A549 (cell line): Measurements from ENCODE around the gene HOXC10. TPM values are rescaled to one million over a fixed set of nuclear protein-coding genes. Genes with fewer than 3 reads are reported as not detected.

Experiments
- ATAC-seq, 2 experiments: fragments of 200-7000 bp in 1 of 2; fragments of >200 bp in 1 of 2; cut with Nextera tagmentation in 1 of 2; cut with Tn5 transposase in 1 of 2; 3 replicates each; pipeline versions ENCODE4 v1.8.0 to v1.9.1; 2018 to 2020; ENCODE audit warnings: mild to moderate bottlenecking in 1 of 2, moderate library complexity in 1 of 2
- CTCF ChIA-PET: fragments of 300-600 bp; sonication (Branson Sonifier 250); formaldehyde crosslinking; extraction: SDS; loops from one replicate; lab custom pipeline; 2021; ENCODE audit warnings: antibody characterized with exemption, inconsistent platforms; lab: Yijun Ruan, JAX
- POLR2A ChIA-PET: fragments of 350-600 bp; formaldehyde crosslinking; extraction: SDS; loops from one replicate; lab custom pipeline; 2021; ENCODE audit warnings: antibody characterized with exemption, inconsistent platforms; lab: Yijun Ruan, JAX
- DNase-seq, 2 experiments: peaks; one replicate each; pipeline versions ENCODE4 v3.0.0 to v3.0.0-alpha.2; 2011 to 2016; ENCODE audit warnings: low read depth in 1 of 2, low spot score in 1 of 2
- FAIRE-seq: peaks from 2 replicates; lab custom pipeline; 2011; peaks lifted over from hg19 to GRCh38; lab: Jason Lieb, UNC
- H3K27ac ChIP-seq, 2 experiments: fragments of >200 bp; sonication (Bioruptor Twin); formaldehyde crosslinking; 3 replicates each; pipeline ENCODE4 v1.5.1; 2016 to 2017
- H3K4me1 ChIP-seq: fragments of >200 bp; sonication (Bioruptor Twin); formaldehyde crosslinking; 3 replicates; pipeline ENCODE4 v1.6.1; 2016
- H3K4me2 ChIP-seq: fragments of >200 bp; sonication (Bioruptor Twin); formaldehyde crosslinking; 3 replicates; pipeline ENCODE4 v1.6.1; 2016
- H3K4me3 ChIP-seq: fragments of >200 bp; sonication (Bioruptor Twin); formaldehyde crosslinking; 3 replicates; pipeline ENCODE4 v1.5.1; 2016
- H3K9me3 ChIP-seq: fragments of >200 bp; sonication (Bioruptor Twin); formaldehyde crosslinking; 3 replicates; pipeline ENCODE4 v1.6.1; 2016
- EP300 ChIP-seq, 2 experiments: fragments of >200 bp; sonication (Bioruptor Twin); formaldehyde crosslinking; IDR thresholded peaks; 2 replicates in 1 of 2; 3 replicates in 1 of 2; pipeline ENCODE4 v1.6.1; 2016 to 2017
- ESRRA ChIP-seq: fragments of 150-350 bp; IDR thresholded peaks from 2 replicates; pipeline ENCODE4 v1.6.1; 2014; ENCODE audit warnings: mild to moderate bottlenecking, low read length, borderline replicate concordance
- FOXS1 ChIP-seq: fragments of 250-450 bp; sonication (Bioruptor Pico); IDR thresholded peaks from 2 replicates; pipeline ENCODE4 v1.5.0; 2020; ENCODE audit warnings: mild to moderate bottlenecking, moderate library complexity
- GATA3 ChIP-seq: IDR thresholded peaks from 2 replicates; pipeline ENCODE4 v1.6.1; 2012; ENCODE audit warnings: borderline replicate concordance
- HDAC2 ChIP-seq: fragments of 200-600 bp; sonication (generic); IDR thresholded peaks from 2 replicates; pipeline ENCODE4 v1.6.1; 2016
- HOXA7 ChIP-seq: fragments of 250-450 bp; sonication (Bioruptor Pico); IDR thresholded peaks from 2 replicates; pipeline ENCODE4 v1.5.0; 2020; ENCODE audit warnings: mild to moderate bottlenecking, moderate library complexity
- HOXB13 ChIP-seq: fragments of 250-450 bp; sonication (Bioruptor Pico); IDR thresholded peaks from 2 replicates; pipeline ENCODE4 v1.5.0; 2020; ENCODE audit warnings: low read depth, mild to moderate bottlenecking, moderate library complexity
- KDM1A ChIP-seq: fragments of 200-600 bp; sonication (generic); IDR thresholded peaks from 2 replicates; pipeline ENCODE4 v1.6.1; 2016; ENCODE audit warnings: low read depth, mild to moderate bottlenecking
- MAZ ChIP-seq: fragments of 150-350 bp; IDR thresholded peaks from 2 replicates; pipeline ENCODE4 v1.6.1; 2014; ENCODE audit warnings: antibody characterized with exemption, low read depth, low read length, borderline replicate concordance
- NR3C1 ChIP-seq: fragments of >200 bp; sonication (Bioruptor Twin); formaldehyde crosslinking; IDR thresholded peaks from 3 replicates; pipeline ENCODE4 v1.6.1; 2017
- POLR2A ChIP-seq: IDR thresholded peaks from 2 replicates; pipeline ENCODE4 v1.6.1; 2012; ENCODE audit warnings: mild to moderate bottlenecking, low read length
- POLR2AphosphoS2 ChIP-seq: conservative IDR thresholded peaks from 2 replicates; pipeline ENCODE4 v1.6.1; 2012; ENCODE audit warnings: low read length, improper control_type of control experiment, inconsistent platforms
- RAD21 ChIP-seq, 2 experiments: fragments of >200 bp in 1 of 2; sonication (Bioruptor Twin) in 1 of 2; formaldehyde crosslinking in 1 of 2; IDR thresholded peaks in 1 of 2; conservative IDR thresholded peaks in 1 of 2; 2 replicates in 1 of 2; 3 replicates in 1 of 2; pipeline ENCODE4 v1.6.1; 2012 to 2018; ENCODE audit warnings: inconsistent platforms in 1 of 2
- SMC3 ChIP-seq: fragments of >200 bp; sonication (Bioruptor Twin); formaldehyde crosslinking; IDR thresholded peaks from 3 replicates; pipeline ENCODE4 v1.6.1; 2018; ENCODE audit warnings: inconsistent platforms
- SREBF2 ChIP-seq: fragments of 450-650 bp; IDR thresholded peaks from 2 replicates; pipeline ENCODE4 v1.6.1; 2014; ENCODE audit warnings: mild to moderate bottlenecking, moderate library complexity
- ZC3H11A ChIP-seq: fragments of 450-650 bp; IDR thresholded peaks from 2 replicates; pipeline ENCODE4 v1.6.1; 2014; ENCODE audit warnings: antibody characterized with exemption, mild to moderate bottlenecking
- ZFP36 ChIP-seq: fragments of 450-650 bp; IDR thresholded peaks from 2 replicates; pipeline ENCODE4 v1.6.1; 2014; ENCODE audit warnings: borderline replicate concordance; ENCODE audit not compliant: partially characterized antibody
- WGBS: methylation state at CpG from one replicate; pipeline ENCODE4 v1.1.6; 2017; ENCODE audit errors: missing lambda C conversion rate; 5-methylcytosine and 5-hydroxymethylcytosine counted together
- polyA plus RNA-seq, 4 experiments: library from polyadenylated mRNA; depleted of rRNA in 3 of 4; stranded (reverse); fragments of >200 nt; fragmentation: RNase III in 1 of 4; extraction: RNeasy Plus Mini Kit Qiagen cat#74134 plus additional on column Dnase treatment in 1 of 4; gene quantifications; 2 replicates in 3 of 4; 3 replicates in 1 of 4; pipeline ENCODE4 v1.2.3, GENCODE V29; 2011 to 2017
- TF ChIP-seq, protein P1 (sequence below): fragments of >200 bp; sonication (Bioruptor Twin); formaldehyde crosslinking; IDR thresholded peaks from 3 replicates; pipeline ENCODE4 v1.5.1; 2016
- TF ChIP-seq, protein P2 (sequence below): IDR thresholded peaks from 2 replicates; pipeline ENCODE4 v1.6.1; 2012
- TF ChIP-seq, protein P3 (sequence below): fragments of 200-600 bp; sonication (generic); IDR thresholded peaks from 2 replicates; pipeline ENCODE4 v1.6.1; 2016; ENCODE audit warnings: antibody characterized with exemption, mild to moderate bottlenecking, moderate library complexity

The HOXC10 gene
- polyA plus RNA-seq, 2 of the 4 experiments (the other 2 are of a cell fraction): 2.9 to 3.2 TPM

DNA sequence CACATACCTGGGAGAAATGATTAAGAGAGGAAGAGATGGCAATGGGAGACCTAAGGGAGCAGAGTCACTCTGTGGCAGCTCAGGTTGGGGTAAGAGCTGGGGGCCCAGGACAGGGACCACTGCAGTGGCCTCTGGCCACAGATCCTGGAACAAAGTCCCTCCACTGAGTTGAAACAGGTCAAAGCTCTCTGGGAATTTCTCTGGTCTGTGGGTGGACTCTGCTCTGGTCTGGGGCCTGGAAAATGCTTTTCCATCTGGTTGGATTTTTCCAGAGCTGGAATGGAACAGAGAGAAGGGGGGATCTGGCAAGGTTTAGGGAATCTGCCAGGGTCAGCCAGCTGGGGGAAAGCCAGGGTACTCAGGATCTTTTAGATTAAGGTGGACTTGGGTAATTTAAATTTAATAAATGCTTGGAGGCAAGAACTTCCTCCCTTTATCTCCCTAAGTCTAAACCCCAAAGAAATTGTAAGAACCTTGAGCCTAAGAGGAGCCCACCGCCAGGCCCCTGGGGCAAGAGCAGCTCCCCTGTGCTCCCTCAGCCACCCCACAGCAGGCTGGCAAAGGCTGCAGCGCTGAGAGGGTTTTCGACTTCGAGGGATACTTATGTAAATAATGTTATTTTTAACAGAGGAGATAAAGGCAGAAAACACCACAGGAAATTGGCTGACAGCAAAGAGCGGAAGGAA lies 3.7 kb downstream of the HOXC10 start:
- H3K4me3 ChIP-seq: no peak overlapping the region; the same call in 2 of the 3 replicates

DNA sequence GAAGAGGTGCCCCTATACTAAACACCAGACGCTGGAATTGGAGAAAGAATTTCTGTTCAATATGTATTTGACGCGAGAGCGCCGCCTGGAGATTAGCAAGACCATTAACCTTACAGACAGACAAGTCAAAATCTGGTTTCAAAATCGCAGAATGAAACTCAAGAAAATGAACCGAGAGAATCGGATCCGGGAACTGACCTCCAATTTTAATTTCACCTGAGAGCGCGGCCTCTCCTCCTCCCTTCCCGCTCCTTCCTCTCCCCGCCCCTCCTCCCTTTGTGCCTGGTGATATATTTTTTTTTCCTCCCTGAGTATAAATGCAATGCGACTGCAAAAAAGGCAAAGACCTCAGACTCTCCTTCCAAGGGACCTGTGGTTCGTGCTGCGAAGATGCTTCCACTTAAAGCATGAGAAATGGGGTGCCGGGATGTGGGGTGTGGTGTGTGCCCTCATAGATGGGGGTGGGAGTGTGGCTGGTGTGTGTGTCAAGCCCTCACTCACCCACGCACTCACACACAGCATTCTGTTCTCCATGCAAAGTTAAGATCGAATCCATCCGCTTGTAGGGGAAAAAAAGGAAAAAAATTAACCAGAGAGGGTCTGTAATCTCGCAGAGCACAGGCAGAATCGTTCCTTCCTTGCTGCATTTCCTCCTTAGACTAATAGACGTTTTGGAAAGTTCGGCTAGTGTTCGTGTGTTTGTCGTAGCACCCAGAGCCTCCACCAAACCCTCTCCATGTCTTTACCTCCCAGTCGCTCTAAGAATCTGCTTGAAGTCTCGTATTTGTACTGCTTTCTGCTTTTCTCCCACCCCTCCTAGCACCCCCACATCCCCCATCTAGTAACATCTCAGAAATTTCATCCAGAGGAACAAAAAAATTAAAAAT lies 4.5 kb downstream of the HOXC10 start:
- DNase-seq: peak; percentile 69 to 77
- FAIRE-seq: no peak
- H3K4me2 ChIP-seq: peak overlapping the region; percentile 87
- H3K4me3 ChIP-seq: peak overlapping the region; percentile 39
- peak in 1 of 2 experiments; percentile 63; a peak in 3 of 6 replicates for ATAC-seq
- H3K9me3 ChIP-seq: no peaks in the 10 kb centered on the region
- peaks cover 25% of the 10 kb centered on the region for H3K4me1 ChIP-seq
- TF ChIP-seq POLR2AphosphoS2 (no peak), HDAC2 (no peak), FOXS1 (no peak), POLR2A (no peak), GATA3 (no peak), SMC3 (peak; percentile 91), ESRRA (no peak), ZC3H11A (no peak), RAD21 (conservative IDR thresholded peaks at IDR 0.05 in 1 of 2, IDR thresholded peaks at IDR 0.05 in 1 of 2) (peak; percentile 83 to 85)
- TF ChIP-seq, protein P1, sequence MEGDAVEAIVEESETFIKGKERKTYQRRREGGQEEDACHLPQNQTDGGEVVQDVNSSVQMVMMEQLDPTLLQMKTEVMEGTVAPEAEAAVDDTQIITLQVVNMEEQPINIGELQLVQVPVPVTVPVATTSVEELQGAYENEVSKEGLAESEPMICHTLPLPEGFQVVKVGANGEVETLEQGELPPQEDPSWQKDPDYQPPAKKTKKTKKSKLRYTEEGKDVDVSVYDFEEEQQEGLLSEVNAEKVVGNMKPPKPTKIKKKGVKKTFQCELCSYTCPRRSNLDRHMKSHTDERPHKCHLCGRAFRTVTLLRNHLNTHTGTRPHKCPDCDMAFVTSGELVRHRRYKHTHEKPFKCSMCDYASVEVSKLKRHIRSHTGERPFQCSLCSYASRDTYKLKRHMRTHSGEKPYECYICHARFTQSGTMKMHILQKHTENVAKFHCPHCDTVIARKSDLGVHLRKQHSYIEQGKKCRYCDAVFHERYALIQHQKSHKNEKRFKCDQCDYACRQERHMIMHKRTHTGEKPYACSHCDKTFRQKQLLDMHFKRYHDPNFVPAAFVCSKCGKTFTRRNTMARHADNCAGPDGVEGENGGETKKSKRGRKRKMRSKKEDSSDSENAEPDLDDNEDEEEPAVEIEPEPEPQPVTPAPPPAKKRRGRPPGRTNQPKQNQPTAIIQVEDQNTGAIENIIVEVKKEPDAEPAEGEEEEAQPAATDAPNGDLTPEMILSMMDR: peak; percentile 89
- TF ChIP-seq, protein P2, sequence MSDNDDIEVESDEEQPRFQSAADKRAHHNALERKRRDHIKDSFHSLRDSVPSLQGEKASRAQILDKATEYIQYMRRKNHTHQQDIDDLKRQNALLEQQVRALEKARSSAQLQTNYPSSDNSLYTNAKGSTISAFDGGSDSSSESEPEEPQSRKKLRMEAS: 0 out of 2 replicates have a peak, but pooled peaks have one; percentile 33
- TF ChIP-seq, all 56 proteins: peak for 4
- WGBS: 17% methylated on average over 28 of the region's 28 CpGs
- POLR2A ChIA-PET: no interaction called here
- H3K27ac ChIP-seq: peak overlapping the region; percentile 15 to 69; a peak in 4 of 6 replicates
- CTCF ChIA-PET: interaction anchor here (0.6 to 28.7 kb wide), 36 partner anchors 10 to 392 kb away, joined by 3 to 1074 read pairs (median 8); partner anchors contain the start of genes HOXC5, HOXC8, HOXC9 and SMUG1

More for the DNA sequence above, 3.7 kb downstream of the HOXC10 start:
- no peak for TF ChIP-seq SREBF2
- TF ChIP-seq ZC3H11A: no peak
- TF ChIP-seq HOXA7 (CRISPR knock-in tag): no peak
- no peak for TF ChIP-seq NR3C1
- no peak for TF ChIP-seq HDAC2
- TF ChIP-seq HOXB13 (CRISPR knock-in tag): no peak
- no peak for TF ChIP-seq KDM1A
- TF ChIP-seq MAZ: no peak
- no peak for TF ChIP-seq EP300 (IDR thresholded peaks at IDR 0.05)
- TF ChIP-seq, protein P3, sequence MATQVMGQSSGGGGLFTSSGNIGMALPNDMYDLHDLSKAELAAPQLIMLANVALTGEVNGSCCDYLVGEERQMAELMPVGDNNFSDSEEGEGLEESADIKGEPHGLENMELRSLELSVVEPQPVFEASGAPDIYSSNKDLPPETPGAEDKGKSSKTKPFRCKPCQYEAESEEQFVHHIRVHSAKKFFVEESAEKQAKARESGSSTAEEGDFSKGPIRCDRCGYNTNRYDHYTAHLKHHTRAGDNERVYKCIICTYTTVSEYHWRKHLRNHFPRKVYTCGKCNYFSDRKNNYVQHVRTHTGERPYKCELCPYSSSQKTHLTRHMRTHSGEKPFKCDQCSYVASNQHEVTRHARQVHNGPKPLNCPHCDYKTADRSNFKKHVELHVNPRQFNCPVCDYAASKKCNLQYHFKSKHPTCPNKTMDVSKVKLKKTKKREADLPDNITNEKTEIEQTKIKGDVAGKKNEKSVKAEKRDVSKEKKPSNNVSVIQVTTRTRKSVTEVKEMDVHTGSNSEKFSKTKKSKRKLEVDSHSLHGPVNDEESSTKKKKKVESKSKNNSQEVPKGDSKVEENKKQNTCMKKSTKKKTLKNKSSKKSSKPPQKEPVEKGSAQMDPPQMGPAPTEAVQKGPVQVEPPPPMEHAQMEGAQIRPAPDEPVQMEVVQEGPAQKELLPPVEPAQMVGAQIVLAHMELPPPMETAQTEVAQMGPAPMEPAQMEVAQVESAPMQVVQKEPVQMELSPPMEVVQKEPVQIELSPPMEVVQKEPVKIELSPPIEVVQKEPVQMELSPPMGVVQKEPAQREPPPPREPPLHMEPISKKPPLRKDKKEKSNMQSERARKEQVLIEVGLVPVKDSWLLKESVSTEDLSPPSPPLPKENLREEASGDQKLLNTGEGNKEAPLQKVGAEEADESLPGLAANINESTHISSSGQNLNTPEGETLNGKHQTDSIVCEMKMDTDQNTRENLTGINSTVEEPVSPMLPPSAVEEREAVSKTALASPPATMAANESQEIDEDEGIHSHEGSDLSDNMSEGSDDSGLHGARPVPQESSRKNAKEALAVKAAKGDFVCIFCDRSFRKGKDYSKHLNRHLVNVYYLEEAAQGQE: no peak
- TF ChIP-seq ZFP36: no peak
- POLR2A ChIA-PET: no interaction called here
- WGBS: 42% methylated on average over 5 of the region's 5 CpGs
- CTCF ChIA-PET: interaction anchor here (0.5 to 5.8 kb wide), 34 partner anchors 13 to 393 kb away, joined by 3 to 171 read pairs (median 4); partner anchors contain the start of genes HOXC12, HOXC5, HOXC8 and HOXC9
- H3K27ac ChIP-seq: peak overlapping the region in 1 of 2 experiments; percentile 16; a peak in 2 of 6 replicates
- DNase-seq: no peak
- no peaks in the 10 kb centered on the region for H3K9me3 ChIP-seq
- H3K4me2 ChIP-seq: peak overlapping the region; percentile 87
- FAIRE-seq: no peak
- ATAC-seq: peak in 1 of 2 experiments; percentile 32; a peak in 3 of 6 replicates
- peaks cover 29% of the 10 kb centered on the region for H3K4me1 ChIP-seq
